Hepatocyte (in vitro differentiated cells): Measurements from ENCODE around the gene PDXDC1.
"Not testable (repeated sequence)": the region's sequence is repeated elsewhere in the genome, so short reads cannot be mapped to it uniquely, and the experiment has no call there.

Experiments
- EZH2 ChIP-seq: fragments of 200-600 bp; sonication (generic); IDR thresholded peaks from 2 replicates; pipeline ENCODE4 v1.6.1; 2016; ENCODE audit warnings: antibody characterized with exemption, mild to moderate bottlenecking, borderline replicate concordance
- TF ChIP-seq, protein P1 (sequence below): fragments of 200-600 bp; sonication (generic); IDR thresholded peaks from 2 replicates; pipeline ENCODE4 v1.5.1; 2016; ENCODE audit warnings: antibody characterized with exemption, mild to moderate bottlenecking; ENCODE audit not compliant: poor library complexity

DNA sequence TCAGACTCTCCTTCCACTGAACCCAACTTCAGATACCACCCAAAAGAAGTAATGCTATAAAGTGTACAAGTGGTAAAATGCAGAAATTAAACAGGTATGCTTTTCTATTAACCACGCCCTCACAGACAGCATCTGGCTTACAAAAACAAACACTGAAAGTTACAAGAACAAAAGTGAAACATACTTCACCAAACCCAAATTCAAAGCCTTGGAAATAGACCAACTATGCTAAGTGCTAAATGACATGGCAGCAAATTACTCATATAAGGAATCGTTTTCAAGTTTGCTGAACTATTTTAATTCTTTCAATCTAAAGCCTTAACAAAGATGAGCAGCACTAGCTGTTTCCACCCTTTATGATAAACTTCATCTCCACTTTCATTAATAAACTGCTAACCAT, 101.3 kb downstream of the PDXDC1 start:
- TF ChIP-seq, protein P1, sequence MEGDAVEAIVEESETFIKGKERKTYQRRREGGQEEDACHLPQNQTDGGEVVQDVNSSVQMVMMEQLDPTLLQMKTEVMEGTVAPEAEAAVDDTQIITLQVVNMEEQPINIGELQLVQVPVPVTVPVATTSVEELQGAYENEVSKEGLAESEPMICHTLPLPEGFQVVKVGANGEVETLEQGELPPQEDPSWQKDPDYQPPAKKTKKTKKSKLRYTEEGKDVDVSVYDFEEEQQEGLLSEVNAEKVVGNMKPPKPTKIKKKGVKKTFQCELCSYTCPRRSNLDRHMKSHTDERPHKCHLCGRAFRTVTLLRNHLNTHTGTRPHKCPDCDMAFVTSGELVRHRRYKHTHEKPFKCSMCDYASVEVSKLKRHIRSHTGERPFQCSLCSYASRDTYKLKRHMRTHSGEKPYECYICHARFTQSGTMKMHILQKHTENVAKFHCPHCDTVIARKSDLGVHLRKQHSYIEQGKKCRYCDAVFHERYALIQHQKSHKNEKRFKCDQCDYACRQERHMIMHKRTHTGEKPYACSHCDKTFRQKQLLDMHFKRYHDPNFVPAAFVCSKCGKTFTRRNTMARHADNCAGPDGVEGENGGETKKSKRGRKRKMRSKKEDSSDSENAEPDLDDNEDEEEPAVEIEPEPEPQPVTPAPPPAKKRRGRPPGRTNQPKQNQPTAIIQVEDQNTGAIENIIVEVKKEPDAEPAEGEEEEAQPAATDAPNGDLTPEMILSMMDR, result not testable (repeated sequence)
- not testable (repeated sequence) for TF ChIP-seq EZH2
